ENCODE data around the gene CSPG4.
"Not testable (repeated sequence)": the region's sequence is repeated elsewhere in the genome, so short reads cannot be mapped to it uniquely, and the experiment has no call there.

DNA sequence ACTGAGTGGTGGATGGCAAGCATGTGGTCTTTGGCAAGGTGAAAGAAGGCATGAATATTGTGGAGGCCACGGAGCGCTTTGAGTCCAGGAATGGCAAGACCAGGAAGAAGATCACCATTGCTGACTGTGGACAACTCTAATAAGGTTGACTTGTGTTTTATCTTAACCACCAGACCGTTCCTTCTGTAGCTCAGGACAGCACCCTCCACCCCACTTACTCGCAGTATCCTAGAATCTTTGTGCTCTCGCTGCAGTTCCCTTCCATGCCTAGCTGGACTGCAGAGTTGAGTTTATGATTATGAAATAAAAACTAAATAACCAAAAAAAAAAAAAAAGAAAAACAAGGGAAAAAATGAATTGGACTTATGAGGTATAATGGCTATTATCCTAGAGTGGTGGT, 34.5 kb upstream of the CSPG4 start:
- TF ChIP-seq BHLHE40 (IDR thresholded peaks at IDR 0.05; ENCODE audit: borderline replicate concordance); NFRKB (IDR thresholded peaks at IDR 0.05); FOXK2 (IDR thresholded peaks at IDR 0.05); TARDBP (IDR thresholded peaks at IDR 0.05); FOXM1 (IDR thresholded peaks at IDR 0.05; ENCODE audit: borderline replicate concordance); SP1 (IDR thresholded peaks at IDR 0.05); ELF4 (IDR thresholded peaks at IDR 0.05); ZNF384 (IDR thresholded peaks at IDR 0.05); HDGF (IDR thresholded peaks at IDR 0.05; ENCODE audit: borderline replicate concordance); FOXA1 (IDR thresholded peaks at IDR 0.05); LEF1 (IDR thresholded peaks at IDR 0.05; ENCODE audit: borderline replicate concordance); SUZ12 (IDR thresholded peaks at IDR 0.05): not testable (repeated sequence)
- TF ChIP-seq, protein P1, sequence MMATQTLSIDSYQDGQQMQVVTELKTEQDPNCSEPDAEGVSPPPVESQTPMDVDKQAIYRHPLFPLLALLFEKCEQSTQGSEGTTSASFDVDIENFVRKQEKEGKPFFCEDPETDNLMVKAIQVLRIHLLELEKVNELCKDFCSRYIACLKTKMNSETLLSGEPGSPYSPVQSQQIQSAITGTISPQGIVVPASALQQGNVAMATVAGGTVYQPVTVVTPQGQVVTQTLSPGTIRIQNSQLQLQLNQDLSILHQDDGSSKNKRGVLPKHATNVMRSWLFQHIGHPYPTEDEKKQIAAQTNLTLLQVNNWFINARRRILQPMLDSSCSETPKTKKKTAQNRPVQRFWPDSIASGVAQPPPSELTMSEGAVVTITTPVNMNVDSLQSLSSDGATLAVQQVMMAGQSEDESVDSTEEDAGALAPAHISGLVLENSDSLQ (IDR thresholded peaks at IDR 0.05), result not testable (repeated sequence)

Measured in HEK293T (cell line).